Neural cell (in vitro differentiated cells): Measurements from ENCODE around the gene ETV6. TPM values are rescaled to one million over a fixed set of nuclear protein-coding genes. Genes with fewer than 3 reads are reported as not detected.
"Not testable (repeated sequence)": the region's sequence is repeated elsewhere in the genome, so short reads cannot be mapped to it uniquely, and the experiment has no call there.

Source experiments
- H2AFZ ChIP-seq: fragments of 200-600, 300-800 bp; sonication (generic), shearing (Covaris generic); 2 replicates; pipeline ENCODE4 v1.6.0; 2014; ENCODE audit warnings: low read depth, mild to moderate bottlenecking, antibody characterized with exemption, low read length, moderate library complexity
- H3F3A ChIP-seq: fragments of 200-600 bp; shearing (Covaris generic); 2 replicates; pipeline ENCODE4 v1.6.1; 2016; ENCODE audit warnings: mild to moderate bottlenecking, moderate library complexity, mixed read lengths, antibody characterized with exemption, low read length; ENCODE audit not compliant: insufficient read depth, poor library complexity, severe bottlenecking
- H3K27ac ChIP-seq: fragments of 200-600, 300-800 bp; sonication (generic), shearing (Covaris generic); 2 replicates; pipeline ENCODE4 v1.5.1; 2014; ENCODE audit warnings: mild to moderate bottlenecking, low read length, moderate library complexity
- H3K27me3 ChIP-seq: fragments of 300-800, 200-600 bp; sonication (generic), shearing (Covaris generic); 2 replicates; pipeline ENCODE4 v1.6.0; 2014; ENCODE audit warnings: mild to moderate bottlenecking, low read depth, low read length, moderate library complexity; ENCODE audit not compliant: insufficient read depth
- H3K36me3 ChIP-seq: fragments of 300-800, 200-600 bp; sonication (generic), shearing (Covaris generic); 2 replicates; pipeline ENCODE4 v1.5.1; 2014; ENCODE audit warnings: mild to moderate bottlenecking, antibody characterized with exemption, low read length, moderate library complexity; ENCODE audit not compliant: insufficient read depth
- H3K4me2 ChIP-seq: fragments of 300-800, 200-600 bp; sonication (generic), shearing (Covaris generic); 2 replicates; pipeline ENCODE4 v1.6.0; 2014; ENCODE audit warnings: mild to moderate bottlenecking, low read length
- H3K4me3 ChIP-seq: fragments of 300-800, 200-600 bp; sonication (generic), shearing (Covaris generic); 2 replicates; pipeline ENCODE4 v1.5.1; 2014; ENCODE audit warnings: mild to moderate bottlenecking, low read length, moderate library complexity
- H3K79me2 ChIP-seq: fragments of 200-600 bp; shearing (Covaris generic); replicated peaks from 2 replicates; pipeline ENCODE4 v1.6.0; 2014; ENCODE audit warnings: mild to moderate bottlenecking, low read length, moderate library complexity; ENCODE audit not compliant: insufficient read depth
- H3K9ac ChIP-seq: fragments of 300-800, 200-600 bp; sonication (generic), shearing (Covaris generic); 2 replicates; pipeline ENCODE4 v1.6.1; 2016; ENCODE audit warnings: mild to moderate bottlenecking, low read length, mixed read lengths
- H3K9me2 ChIP-seq: fragments of 200-600 bp; shearing (Covaris generic); 2 replicates; pipeline ENCODE4 v1.6.1; 2016; ENCODE audit warnings: mild to moderate bottlenecking, low read length, mixed read lengths; ENCODE audit not compliant: insufficient read depth
- H3K9me3 ChIP-seq: fragments of 200-600, 300-800 bp; sonication (generic), shearing (Covaris generic); 2 replicates; pipeline ENCODE4 v1.6.1; 2016; ENCODE audit warnings: mild to moderate bottlenecking, mixed run types, low read length, moderate library complexity, mixed read lengths
- H4K20me1 ChIP-seq: fragments of 200-600 bp; shearing (Covaris generic); 2 replicates; pipeline ENCODE4 v1.6.1; 2016; ENCODE audit warnings: mild to moderate bottlenecking, mixed run types; ENCODE audit not compliant: insufficient read depth
- CTCF ChIP-seq: fragments of 450-650 bp; IDR thresholded peaks from 2 replicates; pipeline ENCODE4 v1.5.1; 2014; ENCODE audit warnings: antibody characterized with exemption, mild to moderate bottlenecking, moderate library complexity; ENCODE audit not compliant: poor library complexity, severe bottlenecking
- EP300 ChIP-seq: fragments of 450-650 bp; conservative IDR thresholded peaks from 2 replicates; pipeline ENCODE4 v1.6.1; 2014; ENCODE audit warnings: antibody characterized with exemption, mild to moderate bottlenecking, moderate library complexity; ENCODE audit not compliant: poor library complexity, severe bottlenecking
- EZH2 ChIP-seq: fragments of 200-600, 300-800 bp; shearing (Covaris generic), sonication (generic); IDR thresholded peaks from 2 replicates; pipeline ENCODE4 v1.6.1; 2014; ENCODE audit warnings: antibody characterized with exemption, low read length, borderline replicate concordance, mild to moderate bottlenecking; ENCODE audit not compliant: insufficient read depth, poor library complexity, severe bottlenecking
- MXI1 ChIP-seq: fragments of 450-650 bp; conservative IDR thresholded peaks from 2 replicates; pipeline ENCODE4 v1.6.1; 2014; ENCODE audit warnings: antibody characterized with exemption, mild to moderate bottlenecking; ENCODE audit not compliant: poor library complexity, severe bottlenecking
- POLR2AphosphoS5 ChIP-seq: IDR thresholded peaks from 2 replicates; pipeline ENCODE4 v1.6.1; 2012
- RAD21 ChIP-seq: fragments of 450-650 bp; conservative IDR thresholded peaks from 2 replicates; pipeline ENCODE4 v1.6.1; 2014; ENCODE audit warnings: antibody characterized with exemption, mild to moderate bottlenecking, moderate library complexity
- REST ChIP-seq: IDR thresholded peaks from 2 replicates; pipeline ENCODE4 v1.6.1; 2012; ENCODE audit warnings: borderline replicate concordance
- SMC3 ChIP-seq: fragments of 450-650 bp; conservative IDR thresholded peaks from 2 replicates; pipeline ENCODE4 v1.6.1; 2014; ENCODE audit warnings: antibody characterized with exemption, mild to moderate bottlenecking, moderate library complexity; ENCODE audit not compliant: poor library complexity
- TAF1 ChIP-seq: IDR thresholded peaks from 2 replicates; pipeline ENCODE4 v1.6.1; 2012; ENCODE audit warnings: low read depth
- polyA plus RNA-seq: library from polyadenylated mRNA; depleted of rRNA; stranded (reverse); fragments of >200 nt; gene quantifications from 2 replicates; pipeline ENCODE4 v1.2.3, GENCODE V29; 2014

ETV6 gene
- polyA plus RNA-seq, 1 donor from 2014 or later = 1.6 TPM

GRCh38 chr12:11907625-11908024 is 258.2 kb downstream of the ETV6 start:
- Histone ChIP-seq H4K20me1 (no peaks in the 10 kb centered on the region), H3K4me3 (no peak overlapping the region), H3K27me3 (no peaks in the 10 kb centered on the region), H3K9me2 (no peaks in the 10 kb centered on the region), H3K36me3 (no peaks in the 10 kb centered on the region), H3K9me3 (peaks cover 5% of the 10 kb centered on the region), H3F3A (no peaks in the 10 kb centered on the region), H3K4me2 (no peak overlapping the region), H3K9ac (no peak overlapping the region), H3K27ac (no peak overlapping the region), H2AFZ (no peak overlapping the region), H3K79me2 (no peaks in the 10 kb centered on the region)
- TF ChIP-seq SMC3 (no peak), REST (no peak), CTCF (no peak), POLR2AphosphoS5 (no peak), EZH2 (no peak), EP300 (no peak), TAF1 (no peak), RAD21 (no peak), MXI1 (no peak)

- not testable (repeated sequence) for H3K79me2 ChIP-seq, H2AFZ ChIP-seq, H3K27ac ChIP-seq, H3K9ac ChIP-seq, H3F3A ChIP-seq, H3K36me3 ChIP-seq, H4K20me1 ChIP-seq, H3K27me3 ChIP-seq, H3K4me2 ChIP-seq, H3K4me3 ChIP-seq, H3K9me3 ChIP-seq, H3K9me2 ChIP-seq
These were observed 259.9 kb downstream of the ETV6 start for GRCh38 chr12:11909406-11909805.

- Histone ChIP-seq H3K4me2 (no peak overlapping the region), H3K36me3 (no peaks in the 10 kb centered on the region), H3K79me2 (no peaks in the 10 kb centered on the region), H3K9ac (no peak overlapping the region), H3K4me3 (no peak overlapping the region), H3K9me3 (no peaks in the 10 kb centered on the region), H3K27ac (no peak overlapping the region), H3K27me3 (no peaks in the 10 kb centered on the region), H2AFZ (no peak overlapping the region), H3F3A (no peaks in the 10 kb centered on the region), H3K9me2 (no peaks in the 10 kb centered on the region), H4K20me1 (no peaks in the 10 kb centered on the region)
- TF ChIP-seq EP300 (no peak), POLR2AphosphoS5 (no peak), EZH2 (no peak), TAF1 (no peak), SMC3 (no peak), MXI1 (no peak), CTCF (no peak), REST (no peak), RAD21 (no peak)
These were observed 266.6 kb downstream of the ETV6 start for GRCh38 chr12:11916113-11916512.
